Measurements from ENCODE around the gene TMEM132A. TPM values are rescaled to one million over a fixed set of nuclear protein-coding genes. Genes with fewer than 3 reads are reported as not detected.

The TMEM132A gene
- total and polyA plus RNA-seq, 7 donors, result 0.49 to 17.4 (median 2.3) TPM

- Histone ChIP-seq H3K4me3 (peak overlapping the region in 3 of 4 donors; percentile 51 to 59 (median 57)), H3K4me1 (peaks cover 0 to 31% (median 25%) of the 10 kb centered on the region in 4 donors), H3K27me3 (no peaks in the 10 kb centered on the region), H3K27ac (peak overlapping the region; percentile 5 to 87 (median 81)), H3K9me3 (no peaks in the 10 kb centered on the region), H3K36me3 (peaks cover 0 to 17% (median 0%) of the 10 kb centered on the region in 4 donors)
- DNase-seq, result peak; percentile 68
- no peak for TF ChIP-seq CTCF (IDR thresholded peaks at IDR 0.05)
- TF ChIP-seq POLR2A (IDR thresholded peaks at IDR 0.05), result no peak
- TF ChIP-seq EP300 (IDR thresholded peaks at IDR 0.05), result no peak
- no peak for TF ChIP-seq POLR2AphosphoS5 (IDR thresholded peaks at IDR 0.05)
- intact Hi-C loops (cut with DNase I), result loop anchor here (2.0 kb wide), 1 partner anchor 35 kb away; the partner anchor contains the start of gene TMEM109
- WGBS, 2 donors, result 84 to 87% methylated on average over 6 of the region's 6 CpGs
Measured at GRCh38 chr11:60950024-60950423, 25.8 kb downstream of the TMEM132A start.

- DNase-seq, result no peak
- no peaks in the 10 kb centered on the region for H3K9me3 ChIP-seq
- no peak for TF ChIP-seq EP300 (IDR thresholded peaks at IDR 0.05)
- no peak for TF ChIP-seq POLR2AphosphoS5 (IDR thresholded peaks at IDR 0.05)
- no peak for TF ChIP-seq CTCF (IDR thresholded peaks at IDR 0.05)
- no peak for TF ChIP-seq POLR2A (IDR thresholded peaks at IDR 0.05)
- peaks cover 0 to 31% (median 25%) of the 10 kb centered on the region in 4 donors for H3K4me1 ChIP-seq
- WGBS, 2 donors, result 11 to 30% methylated on average over 86 of the region's 86 CpGs
- H3K4me3 ChIP-seq, result peak overlapping the region; percentile 39 to 59 (median 54)
- H3K36me3 ChIP-seq, result peaks cover 0 to 7% (median 0%) of the 10 kb centered on the region in 4 donors
- H3K27ac ChIP-seq, result peak overlapping the region; percentile 79 to 87 (median 82)
- intact Hi-C loops (cut with DNase I), result loop anchor here (2.0 kb wide), 1 partner anchor 36 kb away; the partner anchor contains the start of gene TMEM109
- no peaks in the 10 kb centered on the region for H3K27me3 ChIP-seq
Measured at GRCh38 chr11:60950933-60951605, 26.8 kb downstream of the TMEM132A start.

- no peak for TF ChIP-seq EP300 (IDR thresholded peaks at IDR 0.05)
- no peak for TF ChIP-seq POLR2AphosphoS5 (IDR thresholded peaks at IDR 0.05)
- no peak for TF ChIP-seq CTCF (IDR thresholded peaks at IDR 0.05)
- TF ChIP-seq POLR2A (IDR thresholded peaks at IDR 0.05), result no peak
- Histone ChIP-seq H3K4me3 (peak overlapping the region; percentile 39 to 59 (median 54)), H3K27ac (peak overlapping the region; percentile 79 to 87 (median 82)), H3K27me3 (no peaks in the 10 kb centered on the region), H3K4me1 (peaks cover 0 to 31% (median 25%) of the 10 kb centered on the region in 4 donors), H3K9me3 (no peaks in the 10 kb centered on the region), H3K36me3 (peaks cover 0 to 2% (median 0%) of the 10 kb centered on the region in 4 donors)
- intact Hi-C loops (cut with DNase I), result loop anchor here (2.0 kb wide), 1 partner anchor 37 kb away; the partner anchor contains the start of gene TMEM109
- WGBS, 2 donors, result 14 to 34% methylated on average over 8 of the region's 8 CpGs
- DNase-seq, result no peak
Measured at GRCh38 chr11:60951606-60951903, 27.3 kb downstream of the TMEM132A start.

- Histone ChIP-seq H3K4me3 (peak within 1 kb of the TSS; percentile 39 to 59 (median 54)), H3K27me3 (no peaks in the 10 kb centered on the region), H3K9me3 (no peaks in the 10 kb centered on the region), H3K4me1 (peaks cover 0 to 31% (median 25%) of the 10 kb centered on the region in 4 donors), H3K36me3 (no peaks in the 10 kb centered on the region), H3K27ac (peak within 1 kb of the TSS; percentile 79 to 87 (median 82))
- intact Hi-C loops (cut with DNase I), result loop anchor here (2.0 kb wide), 1 partner anchor 37 kb away; the partner anchor contains the start of gene TMEM109
- 14 to 22% methylated on average over 23 of the region's 23 CpGs for WGBS, 2 donors
- peak; percentile 87 for DNase-seq
- TF ChIP-seq POLR2A (IDR thresholded peaks at IDR 0.05), result no peak
- TF ChIP-seq POLR2AphosphoS5 (IDR thresholded peaks at IDR 0.05), result peak in 2 of 4 donors; percentile 36 to 49
- TF ChIP-seq CTCF (IDR thresholded peaks at IDR 0.05), result no peak
- TF ChIP-seq EP300 (IDR thresholded peaks at IDR 0.05), result no peak
Measured at GRCh38 chr11:60951904-60952741, 27.9 kb downstream of the TMEM132A start, which contains the start of gene SLC15A3. TSS of gene SLC15A3 (minus strand) at chr11:60952176. CDS start at chr11:60951551, 625 bp downstream.

All from sigmoid colon (tissue), 7 donors.